ENCODE results near the gene VOPP1. TPM values are rescaled to one million over a fixed set of nuclear protein-coding genes. Genes with fewer than 3 reads are reported as not detected.

The VOPP1 gene
- total and polyA plus RNA-seq, 10 of the 15 experiments (the other 5 are each of a cell fraction or from before 2014, with no cell fraction given), result 32.8 to 206 (median 129) TPM

DNA sequence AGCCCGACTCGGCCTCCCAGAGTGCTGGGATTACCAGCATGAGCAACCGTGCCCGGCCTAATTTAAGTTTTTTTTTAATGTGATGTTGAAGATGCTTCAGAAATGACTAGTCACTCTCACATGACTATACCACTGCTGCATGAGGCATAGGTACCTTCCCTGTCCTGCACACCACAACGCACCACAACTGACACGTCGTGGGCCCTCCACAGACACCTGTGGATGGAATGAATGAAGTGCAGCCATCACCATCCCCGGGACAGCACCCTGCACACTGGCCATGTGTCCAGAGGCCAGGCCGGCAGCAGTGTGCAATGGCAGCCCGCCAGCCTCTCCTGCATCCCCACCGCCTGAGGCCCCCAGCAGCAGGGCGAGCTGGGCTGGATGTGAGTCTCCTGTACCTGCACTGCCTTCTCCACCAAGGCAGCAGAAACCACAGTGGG, 55.1 kb downstream of the VOPP1 start (continued):
- TF ChIP-seq, protein P1, sequence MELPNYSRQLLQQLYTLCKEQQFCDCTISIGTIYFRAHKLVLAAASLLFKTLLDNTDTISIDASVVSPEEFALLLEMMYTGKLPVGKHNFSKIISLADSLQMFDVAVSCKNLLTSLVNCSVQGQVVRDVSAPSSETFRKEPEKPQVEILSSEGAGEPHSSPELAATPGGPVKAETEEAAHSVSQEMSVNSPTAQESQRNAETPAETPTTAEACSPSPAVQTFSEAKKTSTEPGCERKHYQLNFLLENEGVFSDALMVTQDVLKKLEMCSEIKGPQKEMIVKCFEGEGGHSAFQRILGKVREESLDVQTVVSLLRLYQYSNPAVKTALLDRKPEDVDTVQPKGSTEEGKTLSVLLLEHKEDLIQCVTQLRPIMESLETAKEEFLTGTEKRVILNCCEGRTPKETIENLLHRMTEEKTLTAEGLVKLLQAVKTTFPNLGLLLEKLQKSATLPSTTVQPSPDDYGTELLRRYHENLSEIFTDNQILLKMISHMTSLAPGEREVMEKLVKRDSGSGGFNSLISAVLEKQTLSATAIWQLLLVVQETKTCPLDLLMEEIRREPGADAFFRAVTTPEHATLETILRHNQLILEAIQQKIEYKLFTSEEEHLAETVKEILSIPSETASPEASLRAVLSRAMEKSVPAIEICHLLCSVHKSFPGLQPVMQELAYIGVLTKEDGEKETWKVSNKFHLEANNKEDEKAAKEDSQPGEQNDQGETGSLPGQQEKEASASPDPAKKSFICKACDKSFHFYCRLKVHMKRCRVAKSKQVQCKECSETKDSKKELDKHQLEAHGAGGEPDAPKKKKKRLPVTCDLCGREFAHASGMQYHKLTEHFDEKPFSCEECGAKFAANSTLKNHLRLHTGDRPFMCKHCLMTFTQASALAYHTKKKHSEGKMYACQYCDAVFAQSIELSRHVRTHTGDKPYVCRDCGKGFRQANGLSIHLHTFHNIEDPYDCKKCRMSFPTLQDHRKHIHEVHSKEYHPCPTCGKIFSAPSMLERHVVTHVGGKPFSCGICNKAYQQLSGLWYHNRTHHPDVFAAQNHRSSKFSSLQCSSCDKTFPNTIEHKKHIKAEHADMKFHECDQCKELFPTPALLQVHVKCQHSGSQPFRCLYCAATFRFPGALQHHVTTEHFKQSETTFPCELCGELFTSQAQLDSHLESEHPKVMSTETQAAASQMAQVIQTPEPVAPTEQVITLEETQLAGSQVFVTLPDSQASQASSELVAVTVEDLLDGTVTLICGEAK (IDR thresholded peaks at IDR 0.05; ENCODE audit: borderline replicate concordance), result no peak; the same call in 1 of the 2 replicates
- TF ChIP-seq EZH2 (IDR thresholded peaks at IDR 0.05; ENCODE audit: borderline replicate concordance, control insufficient read depth, low read depth, low read length), result no peak
- peak; percentile 50; the same call in 1 of the 3 replicates for TF ChIP-seq POU2F2 (IDR thresholded peaks at IDR 0.05; ENCODE audit: borderline replicate concordance, low read depth, low read length)
- peak; percentile 68 for TF ChIP-seq RAD51 (IDR thresholded peaks at IDR 0.05)
- TF ChIP-seq SIN3A (IDR thresholded peaks at IDR 0.05; ENCODE audit: low read depth, low read length), result no peak
- TF ChIP-seq, protein P2, sequence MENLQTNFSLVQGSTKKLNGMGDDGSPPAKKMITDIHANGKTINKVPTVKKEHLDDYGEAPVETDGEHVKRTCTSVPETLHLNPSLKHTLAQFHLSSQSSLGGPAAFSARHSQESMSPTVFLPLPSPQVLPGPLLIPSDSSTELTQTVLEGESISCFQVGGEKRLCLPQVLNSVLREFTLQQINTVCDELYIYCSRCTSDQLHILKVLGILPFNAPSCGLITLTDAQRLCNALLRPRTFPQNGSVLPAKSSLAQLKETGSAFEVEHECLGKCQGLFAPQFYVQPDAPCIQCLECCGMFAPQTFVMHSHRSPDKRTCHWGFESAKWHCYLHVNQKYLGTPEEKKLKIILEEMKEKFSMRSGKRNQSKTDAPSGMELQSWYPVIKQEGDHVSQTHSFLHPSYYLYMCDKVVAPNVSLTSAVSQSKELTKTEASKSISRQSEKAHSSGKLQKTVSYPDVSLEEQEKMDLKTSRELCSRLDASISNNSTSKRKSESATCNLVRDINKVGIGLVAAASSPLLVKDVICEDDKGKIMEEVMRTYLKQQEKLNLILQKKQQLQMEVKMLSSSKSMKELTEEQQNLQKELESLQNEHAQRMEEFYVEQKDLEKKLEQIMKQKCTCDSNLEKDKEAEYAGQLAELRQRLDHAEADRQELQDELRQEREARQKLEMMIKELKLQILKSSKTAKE (IDR thresholded peaks at IDR 0.05; ENCODE audit: low read depth, poor library complexity, severe bottlenecking), result peak; percentile 87
- peak; percentile 93 to 96 for TF ChIP-seq BHLHE40 (IDR thresholded peaks at IDR 0.05; ENCODE audit: borderline replicate concordance in 1 of 2, low read depth in 2 of 2, low read length in 1 of 2)
- TF ChIP-seq, protein P3, sequence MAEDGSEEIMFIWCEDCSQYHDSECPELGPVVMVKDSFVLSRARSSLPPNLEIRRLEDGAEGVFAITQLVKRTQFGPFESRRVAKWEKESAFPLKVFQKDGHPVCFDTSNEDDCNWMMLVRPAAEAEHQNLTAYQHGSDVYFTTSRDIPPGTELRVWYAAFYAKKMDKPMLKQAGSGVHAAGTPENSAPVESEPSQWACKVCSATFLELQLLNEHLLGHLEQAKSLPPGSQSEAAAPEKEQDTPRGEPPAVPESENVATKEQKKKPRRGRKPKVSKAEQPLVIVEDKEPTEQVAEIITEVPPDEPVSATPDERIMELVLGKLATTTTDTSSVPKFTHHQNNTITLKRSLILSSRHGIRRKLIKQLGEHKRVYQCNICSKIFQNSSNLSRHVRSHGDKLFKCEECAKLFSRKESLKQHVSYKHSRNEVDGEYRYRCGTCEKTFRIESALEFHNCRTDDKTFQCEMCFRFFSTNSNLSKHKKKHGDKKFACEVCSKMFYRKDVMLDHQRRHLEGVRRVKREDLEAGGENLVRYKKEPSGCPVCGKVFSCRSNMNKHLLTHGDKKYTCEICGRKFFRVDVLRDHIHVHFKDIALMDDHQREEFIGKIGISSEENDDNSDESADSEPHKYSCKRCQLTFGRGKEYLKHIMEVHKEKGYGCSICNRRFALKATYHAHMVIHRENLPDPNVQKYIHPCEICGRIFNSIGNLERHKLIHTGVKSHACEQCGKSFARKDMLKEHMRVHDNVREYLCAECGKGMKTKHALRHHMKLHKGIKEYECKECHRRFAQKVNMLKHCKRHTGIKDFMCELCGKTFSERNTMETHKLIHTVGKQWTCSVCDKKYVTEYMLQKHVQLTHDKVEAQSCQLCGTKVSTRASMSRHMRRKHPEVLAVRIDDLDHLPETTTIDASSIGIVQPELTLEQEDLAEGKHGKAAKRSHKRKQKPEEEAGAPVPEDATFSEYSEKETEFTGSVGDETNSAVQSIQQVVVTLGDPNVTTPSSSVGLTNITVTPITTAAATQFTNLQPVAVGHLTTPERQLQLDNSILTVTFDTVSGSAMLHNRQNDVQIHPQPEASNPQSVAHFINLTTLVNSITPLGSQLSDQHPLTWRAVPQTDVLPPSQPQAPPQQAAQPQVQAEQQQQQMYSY (CRISPR knock-in tag; IDR thresholded peaks at IDR 0.05), result no peak
- TF ChIP-seq, protein P4, sequence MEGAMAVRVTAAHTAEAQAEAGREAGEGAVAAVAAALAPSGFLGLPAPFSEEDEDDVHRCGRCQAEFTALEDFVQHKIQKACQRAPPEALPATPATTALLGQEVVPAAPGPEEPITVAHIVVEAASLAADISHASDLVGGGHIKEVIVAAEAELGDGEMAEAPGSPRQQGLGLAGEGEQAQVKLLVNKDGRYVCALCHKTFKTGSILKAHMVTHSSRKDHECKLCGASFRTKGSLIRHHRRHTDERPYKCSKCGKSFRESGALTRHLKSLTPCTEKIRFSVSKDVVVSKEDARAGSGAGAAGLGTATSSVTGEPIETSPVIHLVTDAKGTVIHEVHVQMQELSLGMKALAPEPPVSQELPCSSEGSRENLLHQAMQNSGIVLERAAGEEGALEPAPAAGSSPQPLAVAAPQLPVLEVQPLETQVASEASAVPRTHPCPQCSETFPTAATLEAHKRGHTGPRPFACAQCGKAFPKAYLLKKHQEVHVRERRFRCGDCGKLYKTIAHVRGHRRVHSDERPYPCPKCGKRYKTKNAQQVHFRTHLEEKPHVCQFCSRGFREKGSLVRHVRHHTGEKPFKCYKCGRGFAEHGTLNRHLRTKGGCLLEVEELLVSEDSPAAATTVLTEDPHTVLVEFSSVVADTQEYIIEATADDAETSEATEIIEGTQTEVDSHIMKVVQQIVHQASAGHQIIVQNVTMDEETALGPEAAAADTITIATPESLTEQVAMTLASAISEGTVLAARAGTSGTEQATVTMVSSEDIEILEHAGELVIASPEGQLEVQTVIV (IDR thresholded peaks at IDR 0.05; ENCODE audit: borderline replicate concordance, partially characterized antibody), result no peak
- TF ChIP-seq IKZF1 (conservative IDR thresholded peaks at IDR 0.05), result peak; percentile 93
- peak; percentile 47 for TF ChIP-seq SMARCA5 (IDR thresholded peaks at IDR 0.05)
- peak; percentile 96 for TF ChIP-seq JUNB (IDR thresholded peaks at IDR 0.05)
- no peak for TF ChIP-seq RBBP5 (conservative IDR thresholded peaks at IDR 0.05)
- TF ChIP-seq SUZ12 (IDR thresholded peaks at IDR 0.05; ENCODE audit: unreplicated experiment), result no peak
- TF ChIP-seq BCL11A (IDR thresholded peaks at IDR 0.05; ENCODE audit: low read depth, low read length), result peak; percentile 95
- peak; percentile 92 for TF ChIP-seq ATF7 (IDR thresholded peaks at IDR 0.05; ENCODE audit: low read depth)
- peak; percentile 51 for TF ChIP-seq SP1 (IDR thresholded peaks at IDR 0.05; ENCODE audit: low read depth, low read length)
- TF ChIP-seq TCF3 (IDR thresholded peaks at IDR 0.05; ENCODE audit: borderline replicate concordance, insufficient read depth, low read depth, low read length), result peak; percentile 89
